GM23338 (cell line): ENCODE data around the gene LAMC2. TPM values are rescaled to one million over a fixed set of nuclear protein-coding genes. Genes with fewer than 3 reads are reported as not detected.

Experiments used
- ATAC-seq: fragments of 200-7000 bp; cut with Tn5 transposase; 3 replicates; pipeline ENCODE4 v1.9.1; 2020
- DNase-seq: peaks from one replicate; pipeline ENCODE4 v3.0.0-alpha.2; 2015; ENCODE audit warnings: low spot score
- H2AFZ ChIP-seq: fragments of 200-600 bp; sonication (generic); 2 replicates; pipeline ENCODE4 v1.8.0; 2016; ENCODE audit warnings: antibody characterized with exemption, mild to moderate bottlenecking, moderate library complexity
- H3F3A ChIP-seq: fragments of 200-600 bp; sonication (generic); replicated peaks from 2 replicates; pipeline ENCODE4 v1.8.0; 2017; ENCODE audit warnings: antibody characterized with exemption, mixed run types, low read depth
- H3K27ac ChIP-seq: fragments of 200-600 bp; sonication (generic); 2 replicates; pipeline ENCODE4 v1.6.1; 2016; ENCODE audit warnings: low read depth
- H3K27me3 ChIP-seq: fragments of 200-600 bp; sonication (generic); 2 replicates; pipeline ENCODE4 v1.8.0; 2016; ENCODE audit warnings: mild to moderate bottlenecking, mixed run types, moderate library complexity; ENCODE audit not compliant: insufficient read depth
- H3K36me3 ChIP-seq: fragments of 200-600 bp; sonication (generic); 2 replicates; pipeline ENCODE4 v1.8.0; 2016; ENCODE audit warnings: mild to moderate bottlenecking; ENCODE audit not compliant: insufficient read depth
- H3K4me1 ChIP-seq: fragments of 200-600 bp; sonication (generic); 2 replicates; pipeline ENCODE4 v1.8.0; 2016; ENCODE audit warnings: mild to moderate bottlenecking, moderate library complexity; ENCODE audit not compliant: insufficient read depth
- H3K4me2 ChIP-seq: fragments of 200-600 bp; sonication (generic); 2 replicates; pipeline ENCODE4 v1.7.1; 2017; ENCODE audit warnings: mixed run types
- H3K4me3 ChIP-seq: fragments of 200-600 bp; sonication (generic); 2 replicates; pipeline ENCODE4 v1.6.1; 2016; ENCODE audit warnings: mixed run types
- H3K79me2 ChIP-seq: fragments of 200-600 bp; sonication (generic); replicated peaks from 2 replicates; pipeline ENCODE4 v1.8.0; 2017; ENCODE audit warnings: mild to moderate bottlenecking; ENCODE audit not compliant: insufficient read depth
- H3K9me2 ChIP-seq: fragments of 200-600 bp; sonication (generic); 2 replicates; pipeline ENCODE4 v1.8.0; 2017; ENCODE audit not compliant: insufficient read depth
- H4K20me1 ChIP-seq: fragments of 200-600 bp; sonication (generic); replicated peaks from 2 replicates; pipeline ENCODE4 v1.8.0; 2017; ENCODE audit warnings: mild to moderate bottlenecking; ENCODE audit not compliant: insufficient read depth
- H3K27ac Mint-ChIP-seq: 2 replicates; pipeline ENCODE4 v1.8.0; 2020; ENCODE audit warnings: inconsistent platforms, mild to moderate bottlenecking, moderate library complexity, mixed read lengths
- H3K27me3 Mint-ChIP-seq: 3 replicates; pipeline ENCODE4 v1.8.0; 2022; ENCODE audit warnings: low read depth, mild to moderate bottlenecking, moderate library complexity, mixed read lengths, inconsistent platforms; ENCODE audit not compliant: insufficient read depth, poor library complexity
- H3K36me3 Mint-ChIP-seq: 3 replicates; pipeline ENCODE4 v1.8.0; 2021; ENCODE audit warnings: low read depth, mild to moderate bottlenecking, inconsistent platforms, moderate library complexity, mixed read lengths
- H3K4me1 Mint-ChIP-seq: 3 replicates; pipeline ENCODE4 v1.8.0; 2020; ENCODE audit warnings: mild to moderate bottlenecking, inconsistent platforms, mixed read lengths
- H3K4me3 Mint-ChIP-seq: 3 replicates; pipeline ENCODE4 v1.8.0; 2021; ENCODE audit warnings: moderate library complexity, mild to moderate bottlenecking, inconsistent platforms, mixed read lengths
- H3K9me3 Mint-ChIP-seq: 3 replicates; pipeline ENCODE4 v1.8.0; 2020; ENCODE audit warnings: moderate library complexity, mild to moderate bottlenecking, inconsistent platforms, mixed read lengths
- EZH2 ChIP-seq: fragments of 200-600 bp; sonication (generic); IDR thresholded peaks from one replicate; pipeline ENCODE4 v1.8.0; 2017; ENCODE audit warnings: antibody characterized with exemption, mild to moderate bottlenecking, low read depth; ENCODE audit not compliant: unreplicated experiment
- EZH2phosphoT487 ChIP-seq: fragments of 200-600 bp; sonication (generic); IDR thresholded peaks from one replicate; pipeline ENCODE4 v1.8.1; 2018; ENCODE audit warnings: antibody characterized with exemption; ENCODE audit not compliant: unreplicated experiment
- NANOG ChIP-seq: IDR thresholded peaks from 2 replicates; pipeline ENCODE4 v1.6.1; 2016; ENCODE audit warnings: antibody characterized with exemption, borderline replicate concordance
- POLR2AphosphoS5 ChIP-seq: IDR thresholded peaks from 2 replicates; pipeline ENCODE4 v1.6.1; 2016; ENCODE audit warnings: antibody characterized with exemption, low read depth
- STAT1 ChIP-seq: IDR thresholded peaks from one replicate; pipeline ENCODE4 v1.6.1; 2016; ENCODE audit warnings: antibody characterized with exemption; ENCODE audit not compliant: unreplicated experiment
- ZNF114 ChIP-seq: fragments of 250-450 bp; sonication (Bioruptor Pico); IDR thresholded peaks from 2 replicates; pipeline ENCODE4 v1.5.0; 2020; ENCODE audit warnings: mild to moderate bottlenecking, moderate library complexity
- ZNF331 ChIP-seq: fragments of 250-450 bp; sonication (Bioruptor Pico); IDR thresholded peaks from 2 replicates; pipeline ENCODE4 v1.5.0; 2020; ENCODE audit warnings: low read depth, mild to moderate bottlenecking, moderate library complexity
- polyA plus RNA-seq: library from polyadenylated mRNA; unstranded; fragments of >200 nt; fragmentation: Nextera tagmentation; extraction: Ambion mirVana; gene quantifications from 2 replicates; pipeline ENCODE4 v1.2.1, GENCODE V29; 2016
- total RNA-seq: library from RNA; depleted of rRNA; stranded (reverse); fragments of >200 nt; shearing (Covaris generic); gene quantifications from 2 replicates; pipeline ENCODE4 v1.2.3, GENCODE V29; 2014
- TF ChIP-seq, protein P1 (sequence below): IDR thresholded peaks from one replicate; pipeline ENCODE4 v1.6.1; 2018; ENCODE audit warnings: antibody characterized with exemption; ENCODE audit not compliant: unreplicated experiment
- TF ChIP-seq, protein P2 (sequence below), 2 experiments: fragments of 200-600 bp in 1 of 2; sonication (generic) in 1 of 2; conservative IDR thresholded peaks; 2 replicates each; pipeline versions ENCODE4 v1.5.1 to v1.6.1; 2016 to 2017; ENCODE audit warnings: antibody characterized with exemption in 2 of 2, low read depth in 2 of 2, mild to moderate bottlenecking in 2 of 2, moderate library complexity in 1 of 2

The LAMC2 gene
- total and polyA plus RNA-seq, 2 experiments from 2014 or later: 4.3 to 19.5 TPM

DNA sequence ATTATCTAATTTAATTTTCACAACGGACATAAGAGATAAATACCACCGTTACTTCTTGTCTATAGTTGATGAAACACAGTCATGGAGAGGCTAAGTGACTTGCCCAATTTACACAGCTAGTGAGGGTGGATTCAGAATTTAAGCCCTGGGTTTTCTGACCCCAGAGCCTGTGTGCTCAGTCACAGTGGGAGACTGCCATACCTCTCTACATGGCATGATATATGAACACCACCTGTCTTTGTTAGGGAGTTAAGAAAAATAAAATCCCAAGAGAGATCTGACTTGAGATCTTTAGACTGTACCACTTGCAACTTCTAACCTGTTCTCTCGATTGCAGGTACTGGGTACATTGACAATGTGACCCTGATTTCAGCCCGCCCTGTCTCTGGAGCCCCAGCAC, 40.3 kb downstream of the LAMC2 start (continued):
- TF ChIP-seq ZNF331 (CRISPR knock-in tag): no peak
- TF ChIP-seq POLR2AphosphoS5: no peak
- TF ChIP-seq, protein P1, sequence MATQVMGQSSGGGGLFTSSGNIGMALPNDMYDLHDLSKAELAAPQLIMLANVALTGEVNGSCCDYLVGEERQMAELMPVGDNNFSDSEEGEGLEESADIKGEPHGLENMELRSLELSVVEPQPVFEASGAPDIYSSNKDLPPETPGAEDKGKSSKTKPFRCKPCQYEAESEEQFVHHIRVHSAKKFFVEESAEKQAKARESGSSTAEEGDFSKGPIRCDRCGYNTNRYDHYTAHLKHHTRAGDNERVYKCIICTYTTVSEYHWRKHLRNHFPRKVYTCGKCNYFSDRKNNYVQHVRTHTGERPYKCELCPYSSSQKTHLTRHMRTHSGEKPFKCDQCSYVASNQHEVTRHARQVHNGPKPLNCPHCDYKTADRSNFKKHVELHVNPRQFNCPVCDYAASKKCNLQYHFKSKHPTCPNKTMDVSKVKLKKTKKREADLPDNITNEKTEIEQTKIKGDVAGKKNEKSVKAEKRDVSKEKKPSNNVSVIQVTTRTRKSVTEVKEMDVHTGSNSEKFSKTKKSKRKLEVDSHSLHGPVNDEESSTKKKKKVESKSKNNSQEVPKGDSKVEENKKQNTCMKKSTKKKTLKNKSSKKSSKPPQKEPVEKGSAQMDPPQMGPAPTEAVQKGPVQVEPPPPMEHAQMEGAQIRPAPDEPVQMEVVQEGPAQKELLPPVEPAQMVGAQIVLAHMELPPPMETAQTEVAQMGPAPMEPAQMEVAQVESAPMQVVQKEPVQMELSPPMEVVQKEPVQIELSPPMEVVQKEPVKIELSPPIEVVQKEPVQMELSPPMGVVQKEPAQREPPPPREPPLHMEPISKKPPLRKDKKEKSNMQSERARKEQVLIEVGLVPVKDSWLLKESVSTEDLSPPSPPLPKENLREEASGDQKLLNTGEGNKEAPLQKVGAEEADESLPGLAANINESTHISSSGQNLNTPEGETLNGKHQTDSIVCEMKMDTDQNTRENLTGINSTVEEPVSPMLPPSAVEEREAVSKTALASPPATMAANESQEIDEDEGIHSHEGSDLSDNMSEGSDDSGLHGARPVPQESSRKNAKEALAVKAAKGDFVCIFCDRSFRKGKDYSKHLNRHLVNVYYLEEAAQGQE: no peak
- TF ChIP-seq STAT1: no peak
- TF ChIP-seq EZH2phosphoT487: no peak
- no peak for TF ChIP-seq EZH2

DNA sequence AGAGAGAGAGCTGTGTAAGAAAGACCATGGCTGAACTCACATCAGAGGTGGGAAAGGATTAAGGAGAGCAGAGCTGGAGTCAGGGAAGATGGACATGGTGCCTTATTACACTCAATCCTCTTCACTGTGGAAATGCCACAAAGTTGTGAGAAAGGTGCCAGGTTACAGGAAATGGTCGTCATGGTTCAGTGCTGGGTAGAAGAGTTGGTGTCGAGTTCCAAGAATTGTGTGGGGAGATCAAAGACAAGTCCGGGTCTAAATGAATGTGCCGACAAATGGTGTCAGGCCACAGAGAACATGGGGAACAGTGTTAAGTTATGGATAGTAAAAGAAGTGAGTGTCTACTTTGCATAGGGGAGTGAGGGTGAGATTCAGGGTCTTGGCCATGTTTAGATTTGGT, 40.9 kb downstream of the LAMC2 start:
- no peak overlapping the region for H3K27ac Mint-ChIP-seq
- no peaks in the 10 kb centered on the region for H3K4me1 ChIP-seq
- no peaks in the 10 kb centered on the region for H3K79me2 ChIP-seq
- DNase-seq (no peak), ATAC-seq (no peak)
- no peaks in the 10 kb centered on the region for H3K9me2 ChIP-seq
- peaks cover 2% of the 10 kb centered on the region for H3K27me3 Mint-ChIP-seq
- no peak overlapping the region for H3K4me3 ChIP-seq
- no peak overlapping the region for H3K4me2 ChIP-seq
- no peak overlapping the region for H2AFZ ChIP-seq
- no peaks in the 10 kb centered on the region for H3K9me3 Mint-ChIP-seq
- TF ChIP-seq, protein P2, sequence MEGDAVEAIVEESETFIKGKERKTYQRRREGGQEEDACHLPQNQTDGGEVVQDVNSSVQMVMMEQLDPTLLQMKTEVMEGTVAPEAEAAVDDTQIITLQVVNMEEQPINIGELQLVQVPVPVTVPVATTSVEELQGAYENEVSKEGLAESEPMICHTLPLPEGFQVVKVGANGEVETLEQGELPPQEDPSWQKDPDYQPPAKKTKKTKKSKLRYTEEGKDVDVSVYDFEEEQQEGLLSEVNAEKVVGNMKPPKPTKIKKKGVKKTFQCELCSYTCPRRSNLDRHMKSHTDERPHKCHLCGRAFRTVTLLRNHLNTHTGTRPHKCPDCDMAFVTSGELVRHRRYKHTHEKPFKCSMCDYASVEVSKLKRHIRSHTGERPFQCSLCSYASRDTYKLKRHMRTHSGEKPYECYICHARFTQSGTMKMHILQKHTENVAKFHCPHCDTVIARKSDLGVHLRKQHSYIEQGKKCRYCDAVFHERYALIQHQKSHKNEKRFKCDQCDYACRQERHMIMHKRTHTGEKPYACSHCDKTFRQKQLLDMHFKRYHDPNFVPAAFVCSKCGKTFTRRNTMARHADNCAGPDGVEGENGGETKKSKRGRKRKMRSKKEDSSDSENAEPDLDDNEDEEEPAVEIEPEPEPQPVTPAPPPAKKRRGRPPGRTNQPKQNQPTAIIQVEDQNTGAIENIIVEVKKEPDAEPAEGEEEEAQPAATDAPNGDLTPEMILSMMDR (conservative IDR thresholded peaks at IDR 0.05; ENCODE audit: low read depth in 2 of 2): no peak
- no peak for TF ChIP-seq NANOG
- TF ChIP-seq ZNF114 (CRISPR knock-in tag): no peak
- H3K36me3 ChIP-seq: no peaks in the 10 kb centered on the region
- no peaks in the 10 kb centered on the region for H3F3A ChIP-seq
- H3K4me3 Mint-ChIP-seq: no peak overlapping the region
- H3K4me1 Mint-ChIP-seq: peaks cover 23% of the 10 kb centered on the region
- no peaks in the 10 kb centered on the region for H3K36me3 Mint-ChIP-seq
- no peaks in the 10 kb centered on the region for H3K27me3 ChIP-seq
- no peaks in the 10 kb centered on the region for H4K20me1 ChIP-seq
- no peak overlapping the region for H3K27ac ChIP-seq
